GM13976 (cell line): Measurements from ENCODE around the gene SAP30BP.

Source experiments
- DNase-seq: peaks from one replicate; pipeline ENCODE4 v3.0.0; 2012; ENCODE audit warnings: low spot score
- in situ Hi-C: fragments of 300-500 bp; cut with MboI; formaldehyde crosslinking; loops from one replicate; pipeline ENCODE4 v1.12.0; 2022; ENCODE audit warnings: low sequenced_read_pairs, mixed read lengths, inconsistent platforms; ENCODE audit not compliant: unreplicated experiment
- TF ChIP-seq, protein P1 (sequence below): IDR thresholded peaks from 2 replicates; pipeline ENCODE4 v1.5.1; 2012; ENCODE audit warnings: borderline replicate concordance, mild to moderate bottlenecking; ENCODE audit not compliant: insufficient read depth; ENCODE audit errors: extremely low read depth, missing control alignments, control extremely low read depth

Gene SAP30BP

DNA sequence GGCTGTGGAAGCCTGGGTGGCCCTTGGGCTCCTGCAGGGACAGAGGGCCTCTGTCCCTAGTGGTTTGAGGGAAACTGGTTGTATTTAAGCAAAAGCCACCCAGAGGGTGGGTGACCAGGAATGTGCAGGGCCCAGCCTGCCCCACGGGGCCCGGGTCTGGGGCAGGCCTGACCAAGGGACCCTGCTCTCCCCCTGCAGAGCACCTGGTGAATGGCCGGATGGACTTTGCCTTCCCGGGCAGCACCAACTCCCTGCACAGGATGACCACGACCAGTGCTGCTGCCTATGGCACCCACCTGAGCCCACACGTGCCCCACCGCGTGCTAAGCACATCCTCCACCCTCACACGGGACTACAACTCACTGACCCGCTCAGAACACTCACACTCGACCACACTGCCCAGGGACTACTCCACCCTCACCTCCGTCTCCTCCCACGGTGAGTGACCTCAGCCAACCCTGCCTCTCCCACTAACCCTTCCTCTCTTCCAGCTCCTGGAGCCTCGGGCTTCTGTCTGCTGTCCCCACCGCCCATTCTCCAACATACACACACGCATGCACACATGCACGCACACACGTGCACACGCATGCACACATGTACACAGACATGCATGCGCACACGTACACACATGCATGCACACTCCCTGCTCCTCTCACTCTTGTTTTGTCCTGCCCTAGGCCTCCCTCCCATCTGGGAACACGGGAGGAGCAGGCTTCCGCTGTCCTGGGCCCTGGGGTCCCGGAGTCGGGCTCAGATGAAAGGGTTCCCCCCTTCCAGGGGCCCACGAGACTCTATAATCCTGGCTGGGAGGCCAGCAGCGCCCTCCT is 87.5 kb downstream of the SAP30BP start:
- no peak for DNase-seq
- in situ Hi-C loops: no loop called here
- TF ChIP-seq, protein P1, sequence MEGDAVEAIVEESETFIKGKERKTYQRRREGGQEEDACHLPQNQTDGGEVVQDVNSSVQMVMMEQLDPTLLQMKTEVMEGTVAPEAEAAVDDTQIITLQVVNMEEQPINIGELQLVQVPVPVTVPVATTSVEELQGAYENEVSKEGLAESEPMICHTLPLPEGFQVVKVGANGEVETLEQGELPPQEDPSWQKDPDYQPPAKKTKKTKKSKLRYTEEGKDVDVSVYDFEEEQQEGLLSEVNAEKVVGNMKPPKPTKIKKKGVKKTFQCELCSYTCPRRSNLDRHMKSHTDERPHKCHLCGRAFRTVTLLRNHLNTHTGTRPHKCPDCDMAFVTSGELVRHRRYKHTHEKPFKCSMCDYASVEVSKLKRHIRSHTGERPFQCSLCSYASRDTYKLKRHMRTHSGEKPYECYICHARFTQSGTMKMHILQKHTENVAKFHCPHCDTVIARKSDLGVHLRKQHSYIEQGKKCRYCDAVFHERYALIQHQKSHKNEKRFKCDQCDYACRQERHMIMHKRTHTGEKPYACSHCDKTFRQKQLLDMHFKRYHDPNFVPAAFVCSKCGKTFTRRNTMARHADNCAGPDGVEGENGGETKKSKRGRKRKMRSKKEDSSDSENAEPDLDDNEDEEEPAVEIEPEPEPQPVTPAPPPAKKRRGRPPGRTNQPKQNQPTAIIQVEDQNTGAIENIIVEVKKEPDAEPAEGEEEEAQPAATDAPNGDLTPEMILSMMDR: no peak

DNA sequence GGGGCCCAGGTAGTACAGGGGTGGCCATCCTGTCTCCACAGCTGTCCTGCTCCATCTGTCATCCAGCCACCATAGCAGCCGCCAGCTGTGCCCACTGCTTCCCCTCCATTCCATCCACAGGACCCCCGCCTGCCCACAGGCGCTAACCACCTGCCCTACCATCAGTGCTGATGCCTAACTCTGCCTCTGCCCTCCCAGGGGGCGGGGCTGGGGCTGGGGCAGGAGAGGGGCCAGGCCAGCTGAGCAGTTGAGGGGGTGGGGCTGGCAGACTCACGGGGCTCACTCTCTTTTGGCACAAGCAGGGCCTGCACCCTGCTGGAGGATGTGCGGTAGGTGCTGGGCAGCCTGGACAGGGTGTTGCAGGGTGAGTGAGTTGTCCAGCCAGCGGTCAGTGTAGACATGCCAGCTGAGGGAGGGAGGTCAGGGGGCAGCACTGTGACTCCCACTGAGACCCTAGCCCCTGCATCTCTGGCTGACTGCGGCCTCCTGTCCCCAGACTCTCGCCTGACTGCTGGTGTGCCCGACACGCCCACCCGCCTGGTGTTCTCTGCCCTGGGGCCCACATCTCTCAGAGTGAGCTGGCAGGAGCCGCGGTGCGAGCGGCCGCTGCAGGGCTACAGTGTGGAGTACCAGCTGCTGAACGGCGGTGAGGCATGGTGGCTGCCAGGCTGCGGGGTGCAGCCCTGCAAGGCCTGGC is 88.2 kb downstream of the SAP30BP start:
- in situ Hi-C loops: no loop called here
- DNase-seq: no peak
- TF ChIP-seq, protein P1: no peak

DNA sequence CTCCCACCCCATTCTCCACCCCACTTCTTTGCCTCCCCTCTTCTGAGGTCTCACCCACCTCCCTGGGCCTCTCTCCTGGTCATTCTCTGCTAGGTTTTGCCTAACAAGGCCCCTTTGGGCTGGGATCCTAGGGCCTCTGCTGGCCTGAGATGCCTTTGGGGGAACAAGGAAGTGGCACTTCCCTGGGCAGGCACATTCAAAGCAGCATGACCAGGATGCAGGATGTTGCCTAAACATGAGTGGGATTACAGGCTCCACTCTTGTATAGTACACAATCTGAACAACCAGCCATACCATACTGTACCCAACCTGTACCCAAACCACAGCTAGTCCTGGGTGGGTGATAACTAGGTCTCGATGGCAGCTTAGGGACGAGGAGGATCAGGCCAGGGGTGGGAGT is 88.9 kb downstream of the SAP30BP start:
- TF ChIP-seq, protein P1: no peak
- no peak for DNase-seq
- in situ Hi-C loops: no loop called here

DNA sequence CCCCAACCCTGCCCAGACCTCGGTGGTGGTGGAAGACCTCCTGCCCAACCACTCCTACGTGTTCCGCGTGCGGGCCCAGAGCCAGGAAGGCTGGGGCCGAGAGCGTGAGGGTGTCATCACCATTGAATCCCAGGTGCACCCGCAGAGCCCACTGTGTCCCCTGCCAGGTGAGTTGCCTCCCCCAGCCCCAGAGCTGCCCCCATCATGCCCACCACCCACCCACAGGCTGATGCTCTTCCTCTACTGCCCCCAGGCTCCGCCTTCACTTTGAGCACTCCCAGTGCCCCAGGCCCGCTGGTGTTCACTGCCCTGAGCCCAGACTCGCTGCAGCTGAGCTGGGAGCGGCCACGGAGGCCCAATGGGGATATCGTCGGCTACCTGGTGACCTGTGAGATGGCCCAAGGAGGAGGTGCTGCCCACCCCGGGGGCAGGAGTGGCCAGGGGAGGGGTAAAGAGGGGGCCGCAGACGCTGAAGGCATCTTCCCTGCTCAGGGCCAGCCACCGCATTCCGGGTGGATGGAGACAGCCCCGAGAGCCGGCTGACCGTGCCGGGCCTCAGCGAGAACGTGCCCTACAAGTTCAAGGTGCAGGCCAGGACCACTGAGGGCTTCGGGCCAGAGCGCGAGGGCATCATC is 89.4 kb downstream of the SAP30BP start:
- TF ChIP-seq, protein P1: no peak
- in situ Hi-C loops: no loop called here
- DNase-seq: no peak

DNA sequence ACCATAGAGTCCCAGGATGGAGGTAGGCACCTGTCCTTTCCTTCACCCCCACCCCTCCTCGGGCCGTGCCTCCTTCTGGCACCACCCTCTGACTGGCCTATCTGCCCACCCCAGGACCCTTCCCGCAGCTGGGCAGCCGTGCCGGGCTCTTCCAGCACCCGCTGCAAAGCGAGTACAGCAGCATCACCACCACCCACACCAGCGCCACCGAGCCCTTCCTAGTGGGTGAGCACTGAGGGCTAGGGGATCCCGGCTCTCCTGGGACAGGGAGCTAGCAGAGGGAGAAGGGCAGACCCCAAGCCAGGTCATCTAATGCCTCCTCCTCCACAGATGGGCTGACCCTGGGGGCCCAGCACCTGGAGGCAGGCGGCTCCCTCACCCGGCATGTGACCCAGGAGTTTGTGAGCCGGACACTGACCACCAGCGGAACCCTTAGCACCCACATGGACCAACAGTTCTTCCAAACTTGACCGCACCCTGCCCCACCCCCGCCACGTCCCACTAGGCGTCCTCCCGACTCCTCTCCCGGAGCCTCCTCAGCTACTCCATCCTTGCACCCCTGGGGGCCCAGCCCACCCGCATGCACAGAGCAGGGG is 90.0 kb downstream of the SAP30BP start:
- TF ChIP-seq, protein P1: no peak
- DNase-seq: no peak
- in situ Hi-C loops: no loop called here
